GM10248 (cell line): ENCODE results near the gene ZC3H4.

Experiments
- CTCF ChIA-PET: fragments of 300-600 bp; sonication (Branson Sonifier 250); formaldehyde crosslinking; extraction: SDS; loops from one replicate; lab custom pipeline; 2021; ENCODE audit warnings: antibody characterized with exemption; lab: Yijun Ruan, JAX
- POLR2A ChIA-PET: fragments of 350-650 bp; sonication (Branson Sonifier 250); formaldehyde crosslinking; extraction: SDS; loops from one replicate; lab custom pipeline; 2020; ENCODE audit warnings: antibody characterized with exemption; lab: Yijun Ruan, JAX
- DNase-seq: peaks from one replicate; pipeline ENCODE4 v3.0.0; 2012; ENCODE audit errors: extremely low spot score
- TF ChIP-seq, protein P1 (sequence below): IDR thresholded peaks from 2 replicates; pipeline ENCODE4 v1.5.1; 2012; ENCODE audit warnings: mild to moderate bottlenecking, low read depth; ENCODE audit errors: extremely low read depth, missing control alignments, control extremely low read depth

ZC3H4 gene

DNA sequence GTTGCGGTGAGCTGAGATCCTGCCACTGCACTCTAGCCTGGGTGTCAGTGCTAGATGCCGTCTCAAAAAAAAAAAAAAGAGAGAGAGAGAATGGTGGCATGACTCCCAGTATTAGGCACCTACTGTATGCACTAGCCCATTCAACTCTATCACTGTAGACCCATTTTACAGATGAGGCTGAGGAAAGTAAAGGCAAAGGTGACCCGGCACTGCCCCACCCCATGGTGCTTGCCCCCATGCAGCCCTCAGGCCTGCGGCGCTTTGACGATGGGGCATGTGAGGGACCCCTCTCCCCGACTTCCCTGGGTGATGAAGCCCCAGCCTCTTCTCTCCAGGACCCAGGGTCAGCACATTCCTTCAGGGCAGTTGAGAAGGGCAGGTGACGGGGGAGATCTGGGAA, 86.7 kb downstream of the ZC3H4 start:
- TF ChIP-seq, protein P1, sequence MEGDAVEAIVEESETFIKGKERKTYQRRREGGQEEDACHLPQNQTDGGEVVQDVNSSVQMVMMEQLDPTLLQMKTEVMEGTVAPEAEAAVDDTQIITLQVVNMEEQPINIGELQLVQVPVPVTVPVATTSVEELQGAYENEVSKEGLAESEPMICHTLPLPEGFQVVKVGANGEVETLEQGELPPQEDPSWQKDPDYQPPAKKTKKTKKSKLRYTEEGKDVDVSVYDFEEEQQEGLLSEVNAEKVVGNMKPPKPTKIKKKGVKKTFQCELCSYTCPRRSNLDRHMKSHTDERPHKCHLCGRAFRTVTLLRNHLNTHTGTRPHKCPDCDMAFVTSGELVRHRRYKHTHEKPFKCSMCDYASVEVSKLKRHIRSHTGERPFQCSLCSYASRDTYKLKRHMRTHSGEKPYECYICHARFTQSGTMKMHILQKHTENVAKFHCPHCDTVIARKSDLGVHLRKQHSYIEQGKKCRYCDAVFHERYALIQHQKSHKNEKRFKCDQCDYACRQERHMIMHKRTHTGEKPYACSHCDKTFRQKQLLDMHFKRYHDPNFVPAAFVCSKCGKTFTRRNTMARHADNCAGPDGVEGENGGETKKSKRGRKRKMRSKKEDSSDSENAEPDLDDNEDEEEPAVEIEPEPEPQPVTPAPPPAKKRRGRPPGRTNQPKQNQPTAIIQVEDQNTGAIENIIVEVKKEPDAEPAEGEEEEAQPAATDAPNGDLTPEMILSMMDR, result no peak
- CTCF ChIA-PET, result interaction anchor here (1.6 to 7.0 kb wide), 2 partner anchors 9 to 14 kb away, joined by 12 to 71 read pairs; no protein-coding TSS in a partner anchor
- POLR2A ChIA-PET, result interaction anchor here (0.8 kb wide), 1 partner anchor 22 kb away, joined by 4 read pairs; no protein-coding TSS in a partner anchor
- DNase-seq, result no peak

DNA sequence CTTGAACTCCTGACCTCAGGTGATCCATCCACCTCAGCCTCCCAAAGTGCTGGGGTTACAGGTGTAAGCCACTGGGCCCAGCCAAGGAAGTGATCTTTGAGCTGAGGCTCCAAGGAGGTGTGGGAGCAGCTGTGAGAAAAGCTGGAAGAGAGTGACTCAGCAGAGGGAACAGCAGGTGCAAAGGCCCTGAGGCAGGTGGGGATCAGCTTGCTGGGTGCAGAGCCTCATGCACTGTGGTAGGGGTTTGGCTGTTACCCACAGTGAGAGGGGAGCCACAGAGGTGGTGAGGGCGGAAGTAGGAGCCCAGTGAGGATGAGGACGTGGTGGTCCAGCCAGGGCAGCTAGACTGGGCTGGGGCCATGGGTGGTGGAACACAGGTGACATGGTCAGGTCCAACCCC, 87.4 kb downstream of the ZC3H4 start:
- TF ChIP-seq, protein P1, result no peak
- ChIA-PET CTCF (interaction anchor here (1.6 to 7.0 kb wide), 2 partner anchors 9 to 13 kb away, joined by 12 to 71 read pairs; no protein-coding TSS in a partner anchor), POLR2A (interaction anchor here (0.8 kb wide), 1 partner anchor 23 kb away, joined by 4 read pairs; no protein-coding TSS in a partner anchor)

DNA sequence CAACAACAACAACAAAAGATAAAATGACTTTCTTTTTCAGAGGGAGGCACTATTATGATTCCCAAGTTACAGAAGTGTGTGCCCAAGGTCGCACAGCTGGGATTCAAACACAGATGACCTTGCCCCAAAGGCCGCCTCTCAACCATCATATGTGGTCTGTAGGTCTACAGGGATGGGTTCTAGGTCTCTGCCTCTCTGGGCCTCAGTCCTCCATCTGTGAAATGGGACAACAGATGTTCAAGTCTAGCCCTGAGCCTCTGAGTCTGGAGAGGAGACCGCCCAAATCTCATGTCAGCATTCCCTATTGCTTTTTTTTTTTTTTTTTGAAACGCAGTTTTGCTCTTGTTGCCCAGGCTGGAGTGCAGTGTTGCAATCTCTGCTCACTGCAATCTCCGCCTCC, 89.1 kb downstream of the ZC3H4 start:
- no peak for DNase-seq
- ChIA-PET POLR2A (no interaction called here), CTCF (interaction anchor here (0.8 to 7.0 kb wide), 5 partner anchors 10 to 34 kb away, joined by 3 to 71 read pairs (median 4); no protein-coding TSS in a partner anchor)
- TF ChIP-seq, protein P1, result no peak

More for the DNA sequence above, 87.4 kb downstream of the ZC3H4 start:
- no peak for DNase-seq

DNA sequence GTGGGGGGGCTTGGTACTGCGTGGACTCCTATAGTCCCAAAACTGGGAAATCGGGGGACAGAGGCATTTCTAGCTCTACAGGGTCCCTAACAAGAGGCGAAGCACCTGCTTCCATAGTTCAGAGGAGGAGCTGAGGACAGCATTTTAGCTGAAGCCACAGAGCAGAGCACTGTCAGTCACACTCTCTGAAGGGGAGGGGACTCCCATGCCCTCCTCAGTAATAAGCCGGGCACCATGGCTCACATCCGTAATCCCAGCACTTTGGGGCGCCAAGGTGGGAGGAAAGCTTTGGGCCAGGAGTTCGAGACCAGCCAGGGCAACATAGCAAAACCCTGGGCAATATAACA, 90.2 kb downstream of the ZC3H4 start:
- no peak for DNase-seq
- POLR2A ChIA-PET, result interaction anchor here (0.6 kb wide), 1 partner anchor 10 kb away, joined by 8 read pairs; no protein-coding TSS in a partner anchor
- CTCF ChIA-PET, result interaction anchor here (1.0 to 7.0 kb wide), 5 partner anchors 10 to 166 kb away, joined by 3 to 71 read pairs (median 4); no protein-coding TSS in a partner anchor
- TF ChIP-seq, protein P1, result no peak

DNA sequence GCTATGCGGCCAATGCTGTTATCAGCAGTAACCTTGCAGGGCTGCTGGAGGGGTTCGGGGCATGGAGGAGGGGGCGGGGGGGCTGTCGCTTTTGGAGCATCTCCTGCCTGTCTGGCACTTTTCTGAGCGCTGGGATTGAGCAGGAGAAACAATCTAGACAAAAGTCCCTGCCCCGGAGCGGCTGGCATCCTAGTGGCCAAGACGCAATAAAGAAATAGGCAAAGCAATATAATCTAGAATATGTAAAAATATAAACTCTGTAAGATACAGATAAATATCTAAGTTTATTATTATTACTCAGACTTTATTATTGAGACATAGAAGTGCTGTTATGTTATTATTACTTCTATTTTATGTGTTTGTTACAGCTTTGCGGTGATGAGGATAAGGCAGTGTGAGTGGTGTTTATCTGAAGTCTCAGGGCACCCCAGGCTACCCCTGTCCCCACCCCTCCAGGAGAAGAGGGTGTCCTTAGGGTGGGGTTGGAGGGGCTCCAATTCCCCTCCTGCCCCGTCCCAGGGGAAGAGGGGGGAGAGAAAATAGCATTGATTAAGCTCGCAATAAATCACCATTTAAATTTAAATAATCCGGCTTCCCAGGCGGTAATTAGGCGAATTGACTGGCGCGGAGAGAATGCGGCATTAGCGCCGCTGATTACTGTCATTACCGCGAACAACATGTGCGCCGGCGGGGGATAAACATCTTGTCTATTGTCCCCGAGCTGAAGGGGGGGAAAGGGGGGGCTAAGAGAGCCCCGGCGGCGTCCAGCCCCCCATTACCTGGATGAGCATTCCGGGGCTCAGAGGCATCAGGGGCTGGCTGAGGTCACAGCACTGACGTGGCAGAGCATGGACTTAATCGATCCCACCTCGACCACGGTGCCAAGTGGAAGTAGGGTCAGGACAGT, 90.8 kb downstream of the ZC3H4 start:
- DNase-seq, result no peak
- TF ChIP-seq, protein P1, result no peak
- CTCF ChIA-PET, result interaction anchor here (1.0 to 7.0 kb wide), 7 partner anchors 10 to 166 kb away, joined by 3 to 71 read pairs (median 5); no protein-coding TSS in a partner anchor
- POLR2A ChIA-PET, result no interaction called here

DNA sequence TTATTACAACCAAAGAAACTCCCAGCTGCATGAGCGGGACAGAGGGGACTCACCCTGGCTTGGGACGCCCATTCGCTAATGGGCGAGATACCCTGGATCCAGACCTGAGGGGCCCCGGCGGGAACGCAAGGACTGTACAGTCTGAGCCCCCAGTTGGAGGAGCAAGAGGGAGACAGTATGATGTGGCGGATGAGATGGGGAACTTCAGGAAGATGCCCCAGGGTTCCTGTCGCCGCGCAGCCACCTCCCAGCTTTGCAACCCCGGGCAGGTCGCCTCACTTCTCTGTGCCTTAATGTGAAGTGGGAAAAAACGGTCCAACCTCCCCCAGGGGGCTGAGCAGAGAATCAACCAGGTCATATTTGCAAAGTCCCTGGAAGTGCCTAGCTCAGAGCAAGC, 91.4 kb downstream of the ZC3H4 start:
- DNase-seq, result no peak
- CTCF ChIA-PET, result interaction anchor here (1.3 to 7.0 kb wide), 3 partner anchors 9 to 15 kb away, joined by 5 to 71 read pairs (median 8); no protein-coding TSS in a partner anchor
- POLR2A ChIA-PET, result no interaction called here
- TF ChIP-seq, protein P1, result no peak
